ENCODE results near the gene ACTR6. TPM values are rescaled to one million over a fixed set of nuclear protein-coding genes. Genes with fewer than 3 reads are reported as not detected.

ACTR6 gene
- total RNA-seq, 1 experiment from 2014 or later, result 34.9 TPM

GRCh38 chr12:100169345-100169744, 31.3 kb upstream of the ACTR6 start:
- no peak for TF ChIP-seq CTCF (conservative IDR thresholded peaks at IDR 0.05)
- no peak overlapping the region for H3K27ac Mint-ChIP-seq
- Histone ChIP-seq H3K56ac (ENCODE audit: insufficient read length, low read depth, low read length) (no peak overlapping the region), H2AK5ac (ENCODE audit: insufficient read length, low read length) (no peak overlapping the region), H4K20me1 (ENCODE audit: control insufficient read depth, insufficient read depth, insufficient read length) (no peaks in the 10 kb centered on the region), H3K79me2 (ENCODE audit: insufficient read depth, low read length) (no peaks in the 10 kb centered on the region; the same call in 1 of the 2 replicates), H3K9ac (ENCODE audit: extremely low read depth, insufficient read length, low read length) (no peak overlapping the region), H3K14ac (ENCODE audit: insufficient read depth, low read length) (no peak overlapping the region), H4K8ac (replicated peaks; ENCODE audit: insufficient read length, low read depth, low read length) (no peak overlapping the region), H2BK15ac (ENCODE audit: low read depth, low read length) (no peak overlapping the region), H3K4me2 (ENCODE audit: insufficient read depth, insufficient read length, low read length) (no peak overlapping the region), H2BK5ac (ENCODE audit: insufficient read length, low read length) (no peak overlapping the region), H4K5ac (ENCODE audit: insufficient read length, low read depth, low read length) (no peak overlapping the region), H3K79me1 (ENCODE audit: insufficient read depth, low read depth, low read length, poor library complexity, severe bottlenecking) (no peaks in the 10 kb centered on the region), H3K27me3 (ENCODE audit: insufficient read depth, low read length) (no peaks in the 10 kb centered on the region), H3K18ac (ENCODE audit: insufficient read length, low read depth, low read length) (no peak overlapping the region), H3K23ac (ENCODE audit: insufficient read length, low read depth, low read length) (no peak overlapping the region), H2BK12ac (ENCODE audit: insufficient read length, low read depth, low read length) (no peak overlapping the region), H2BK120ac (ENCODE audit: low read depth, low read length, poor library complexity, severe bottlenecking) (no peak overlapping the region), H3K23me2 (ENCODE audit: insufficient read length, low read depth, low read length, poor library complexity, severe bottlenecking) (no peaks in the 10 kb centered on the region), H3T11ph (ENCODE audit: low read length) (no peak overlapping the region), H3K27ac (ENCODE audit: insufficient read length, low read depth, low read length) (no peak overlapping the region), H3K9me3 (ENCODE audit: control insufficient read depth, low read depth, low read length) (no peaks in the 10 kb centered on the region), H2BK20ac (ENCODE audit: low read depth, low read length, poor library complexity, severe bottlenecking) (no peak overlapping the region), H3K4ac (ENCODE audit: low read depth, low read length) (no peak overlapping the region), H2AFZ (ENCODE audit: low read length) (no peak overlapping the region), H3K4me1 (ENCODE audit: insufficient read depth, low read length) (no peaks in the 10 kb centered on the region), H4K91ac (ENCODE audit: insufficient read length, low read depth, low read length) (no peak overlapping the region)
- H3K4me1 Mint-ChIP-seq, result peaks cover 22 to 25% of the 10 kb centered on the region in 2 experiments
- WGBS (ENCODE audit: extremely low coverage, insufficient read length, low lambda C conversion rate), result no CpG with 5 or more reads among the region's 9 CpGs
- H3K36me3 Mint-ChIP-seq (ENCODE audit: insufficient read depth in 1 of 3, low read depth in 3 of 3), result peaks cover 22 to 45% (median 37%) of the 10 kb centered on the region in 3 experiments
- DNase-seq, result no peak
- no peaks in the 10 kb centered on the region for H3K27me3 Mint-ChIP-seq (ENCODE audit: low read depth)
- no peak overlapping the region for H3K4me3 Mint-ChIP-seq
- H3K9me3 Mint-ChIP-seq, result peaks cover 2 to 8% of the 10 kb centered on the region in 2 experiments; a peak in 4 of 5 replicates
